BJ (cell line): ENCODE measurements around the gene RALY. TPM values are rescaled to one million over a fixed set of nuclear protein-coding genes. Genes with fewer than 3 reads are reported as not detected.

Source experiments
- CTCF ChIA-PET: fragments of 350-600 bp; formaldehyde crosslinking; extraction: SDS; loops from one replicate; lab custom pipeline; 2021; ENCODE audit warnings: antibody characterized with exemption, inconsistent platforms; lab: Yijun Ruan, JAX
- POLR2A ChIA-PET: fragments of 300-600 bp; sonication (Branson Sonifier 250); formaldehyde crosslinking; extraction: SDS; loops from one replicate; lab custom pipeline; 2021; ENCODE audit warnings: antibody characterized with exemption; lab: Charles Lee
- DNase-seq: peaks from one replicate; pipeline ENCODE4 v3.0.0-alpha.2; 2011; ENCODE audit warnings: low read depth
- H3K27me3 ChIP-seq: 2 replicates; pipeline ENCODE4 v1.6.0; 2011; ENCODE audit warnings: low read length; ENCODE audit not compliant: control insufficient read depth, insufficient read depth
- H3K36me3 ChIP-seq: 2 replicates; pipeline ENCODE4 v1.5.1; 2011; ENCODE audit warnings: low read length; ENCODE audit not compliant: control insufficient read depth, insufficient read depth
- H3K4me3 ChIP-seq: 2 replicates; pipeline ENCODE4 v1.5.1; 2011; ENCODE audit warnings: low read depth, mild to moderate bottlenecking, control low read depth, low read length
- polyA plus RNA-seq: library from polyadenylated mRNA; depleted of rRNA; stranded (reverse); fragments of >200 nt; gene quantifications from 2 replicates; pipeline ENCODE4 v1.2.3, GENCODE V29; 2011
- TF ChIP-seq, protein P1 (sequence below): IDR thresholded peaks from 2 replicates; pipeline ENCODE4 v1.5.1; 2011; ENCODE audit warnings: low read depth, mild to moderate bottlenecking, control low read depth, inconsistent platforms, low read length, moderate library complexity; ENCODE audit not compliant: insufficient read depth

RALY gene
- polyA plus RNA-seq, 1 experiment: 144 TPM

DNA sequence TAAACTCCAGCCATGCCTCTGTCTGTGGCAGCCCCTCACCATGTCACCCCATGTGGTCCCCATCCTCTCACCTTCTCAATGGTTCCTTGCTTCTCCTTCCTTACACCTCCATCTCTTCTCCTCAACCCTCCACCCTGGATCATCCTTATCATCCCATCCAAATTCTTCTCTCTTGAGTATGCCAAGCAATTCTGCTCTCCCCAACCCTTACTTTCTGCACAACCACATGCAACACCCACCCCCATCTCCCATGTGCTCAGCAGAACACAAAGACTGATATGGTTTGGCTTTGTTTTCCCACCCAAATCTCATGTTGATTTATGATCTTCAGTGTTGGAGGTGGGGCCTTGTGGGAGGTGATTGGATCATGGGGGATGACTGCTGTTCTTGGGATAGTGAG is 42.5 kb upstream of the RALY start:
- POLR2A ChIA-PET: interaction anchor here (0.6 kb wide), 1 partner anchor 42 kb away, joined by 5 read pairs; no protein-coding TSS in a partner anchor
- TF ChIP-seq, protein P1, sequence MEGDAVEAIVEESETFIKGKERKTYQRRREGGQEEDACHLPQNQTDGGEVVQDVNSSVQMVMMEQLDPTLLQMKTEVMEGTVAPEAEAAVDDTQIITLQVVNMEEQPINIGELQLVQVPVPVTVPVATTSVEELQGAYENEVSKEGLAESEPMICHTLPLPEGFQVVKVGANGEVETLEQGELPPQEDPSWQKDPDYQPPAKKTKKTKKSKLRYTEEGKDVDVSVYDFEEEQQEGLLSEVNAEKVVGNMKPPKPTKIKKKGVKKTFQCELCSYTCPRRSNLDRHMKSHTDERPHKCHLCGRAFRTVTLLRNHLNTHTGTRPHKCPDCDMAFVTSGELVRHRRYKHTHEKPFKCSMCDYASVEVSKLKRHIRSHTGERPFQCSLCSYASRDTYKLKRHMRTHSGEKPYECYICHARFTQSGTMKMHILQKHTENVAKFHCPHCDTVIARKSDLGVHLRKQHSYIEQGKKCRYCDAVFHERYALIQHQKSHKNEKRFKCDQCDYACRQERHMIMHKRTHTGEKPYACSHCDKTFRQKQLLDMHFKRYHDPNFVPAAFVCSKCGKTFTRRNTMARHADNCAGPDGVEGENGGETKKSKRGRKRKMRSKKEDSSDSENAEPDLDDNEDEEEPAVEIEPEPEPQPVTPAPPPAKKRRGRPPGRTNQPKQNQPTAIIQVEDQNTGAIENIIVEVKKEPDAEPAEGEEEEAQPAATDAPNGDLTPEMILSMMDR: no peak
- H3K36me3 ChIP-seq: no peaks in the 10 kb centered on the region
- DNase-seq: no peak
- no peaks in the 10 kb centered on the region; the same call in 1 of the 2 replicates for H3K27me3 ChIP-seq
- no peak overlapping the region for H3K4me3 ChIP-seq
- CTCF ChIA-PET: no interaction called here

DNA sequence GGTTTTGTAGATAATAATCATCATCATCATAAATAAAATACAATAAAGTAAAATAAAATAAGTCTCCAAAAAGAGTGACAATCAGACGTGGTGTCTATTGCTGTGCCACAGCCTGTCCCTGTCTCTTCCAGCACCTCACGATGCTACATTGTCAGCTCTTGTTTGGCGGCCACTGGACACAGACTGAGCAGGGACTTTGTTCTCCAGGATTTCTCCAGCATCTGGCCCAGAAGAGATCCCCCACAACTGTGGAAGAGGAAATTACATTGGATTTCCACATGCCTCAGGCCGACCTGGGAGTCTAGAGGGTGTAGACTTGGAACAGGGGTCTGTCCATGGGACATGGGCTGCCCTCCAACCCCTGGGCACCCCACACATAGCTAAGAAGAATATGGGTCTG is 39.2 kb upstream of the RALY start:
- DNase-seq: no peak
- TF ChIP-seq, protein P1: no peak
- ChIA-PET POLR2A (no interaction called here), CTCF (interaction anchor here (0.5 kb wide), 1 partner anchor 70 kb away, joined by 3 read pairs; no protein-coding TSS in a partner anchor)
- no peak overlapping the region for H3K4me3 ChIP-seq
- H3K27me3 ChIP-seq: no peaks in the 10 kb centered on the region; the same call in 1 of the 2 replicates
- no peaks in the 10 kb centered on the region for H3K36me3 ChIP-seq

DNA sequence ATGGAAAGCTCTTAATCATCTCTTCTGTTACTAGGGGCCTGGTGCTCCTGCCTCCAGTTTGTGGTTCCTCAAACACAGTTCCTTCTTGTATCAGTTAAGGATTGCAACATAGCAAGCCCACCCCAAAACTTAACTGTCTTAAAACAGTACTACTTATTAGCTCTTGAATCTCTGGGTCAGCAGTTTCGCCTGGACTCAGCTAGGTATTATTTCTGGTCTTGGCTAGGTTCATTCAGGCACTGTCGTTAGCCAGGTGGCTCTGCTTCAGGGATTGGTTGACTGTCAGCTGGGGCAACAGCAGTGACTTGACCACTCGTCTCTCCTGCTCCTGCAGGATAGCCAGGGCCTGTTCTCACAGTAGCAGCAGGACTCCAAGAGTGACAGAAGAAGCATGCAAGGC is 30.0 kb upstream of the RALY start:
- no peak for DNase-seq
- H3K36me3 ChIP-seq: no peaks in the 10 kb centered on the region
- ChIA-PET CTCF (interaction anchor here (2.5 kb wide), 1 partner anchor 9 kb away, joined by 6 read pairs; no protein-coding TSS in a partner anchor), POLR2A (no interaction called here)
- H3K27me3 ChIP-seq: no peaks in the 10 kb centered on the region; the same call in 1 of the 2 replicates
- TF ChIP-seq, protein P1: no peak
- H3K4me3 ChIP-seq: no peak overlapping the region

DNA sequence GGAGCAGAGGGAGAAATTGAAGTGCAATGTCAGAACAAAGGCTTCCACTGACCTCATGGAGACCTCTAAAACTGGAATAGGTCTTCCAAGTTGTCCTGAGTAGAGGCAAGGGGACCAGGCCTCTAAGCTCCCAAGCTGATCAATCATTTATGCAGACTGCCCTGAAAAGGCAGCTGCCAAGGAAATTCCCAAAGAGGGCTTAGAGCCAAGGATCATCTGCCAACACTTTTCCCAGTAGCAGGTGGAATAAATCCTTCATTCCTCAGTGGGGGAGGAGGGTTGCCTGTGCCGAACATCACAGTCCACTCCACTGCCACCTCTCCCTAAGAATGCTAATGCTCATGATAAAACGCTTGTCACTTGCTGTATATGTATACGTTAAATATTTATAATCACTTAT is 29.3 kb upstream of the RALY start:
- Histone ChIP-seq H3K36me3 (no peaks in the 10 kb centered on the region), H3K4me3 (no peak overlapping the region), H3K27me3 (no peaks in the 10 kb centered on the region; the same call in 1 of the 2 replicates)
- ChIA-PET CTCF (no interaction called here), POLR2A (no interaction called here)
- TF ChIP-seq, protein P1: no peak
- DNase-seq: no peak

DNA sequence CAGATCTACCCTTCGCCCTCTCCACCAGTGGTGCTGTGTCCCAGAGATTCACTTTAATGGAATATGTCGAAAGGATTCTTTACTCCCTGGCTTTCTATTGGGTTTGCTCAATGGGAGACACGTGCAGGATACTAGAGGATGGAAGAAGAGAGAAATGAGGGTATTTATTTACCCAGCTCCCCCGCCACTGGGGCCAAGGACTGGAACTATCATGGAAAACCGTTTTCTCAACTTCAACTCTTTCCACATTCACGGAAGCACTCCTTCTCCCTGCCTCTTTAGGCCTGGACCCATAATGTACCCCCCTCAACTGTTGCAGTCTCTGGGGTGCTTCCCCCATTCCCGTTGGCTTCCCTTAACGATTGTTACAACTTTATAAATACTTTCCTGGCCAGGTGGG is 26.6 kb upstream of the RALY start:
- Histone ChIP-seq H3K36me3 (no peaks in the 10 kb centered on the region), H3K4me3 (no peak overlapping the region), H3K27me3 (no peaks in the 10 kb centered on the region; the same call in 1 of the 2 replicates)
- no peak for DNase-seq
- CTCF ChIA-PET: interaction anchor here (1.1 to 1.3 kb wide), 2 partner anchors 10 to 26 kb away, joined by 3 to 5 read pairs; no protein-coding TSS in a partner anchor
- TF ChIP-seq, protein P1: no peak
- POLR2A ChIA-PET: no interaction called here
